PC-3 (cell line): ENCODE data around the gene TFDP1. TPM values are rescaled to one million over a fixed set of nuclear protein-coding genes. Genes with fewer than 3 reads are reported as not detected.

ENCODE experiments used
- ATAC-seq: fragments of 200-7000 bp; cut with Tn5 transposase; 2 replicates; pipeline ENCODE4 v1.9.1; 2020; ENCODE audit warnings: mild to moderate bottlenecking, moderate library complexity
- BruUV-seq: library from RNA; stranded (reverse); fragments of 400-500 nt; replicated peaks from 2 replicates; lab custom pipeline; 2021; lab: Mats Ljungman, UMichigan
- CTCF ChIA-PET: fragments of 300-600 bp; sonication (Branson Sonifier 250); formaldehyde crosslinking; loops from one replicate; lab custom pipeline; 2022; ENCODE audit warnings: antibody characterized with exemption; lab: Charles Lee
- POLR2A ChIA-PET: fragments of 300-600 bp; sonication (Branson Sonifier 250); formaldehyde crosslinking; loops from one replicate; lab custom pipeline; 2022; ENCODE audit warnings: antibody characterized with exemption; ENCODE audit not compliant: unreplicated experiment; lab: Charles Lee
- DNase-seq: peaks from one replicate; pipeline ENCODE4 v3.0.0-alpha.2; 2015
- H2AFZ ChIP-seq: fragments of 300-600 bp; sonication (generic); 2 replicates; pipeline ENCODE4 v1.6.0; 2016; ENCODE audit warnings: antibody characterized with exemption, low read length
- H3F3A ChIP-seq: fragments of 300-600 bp; sonication (generic); one replicate; pipeline ENCODE4 v1.6.0; 2017; ENCODE audit warnings: antibody characterized with exemption, low read length, control low read depth, mild to moderate bottlenecking; ENCODE audit not compliant: unreplicated experiment
- H3K27ac ChIP-seq: fragments of 300-600 bp; sonication (generic); 2 replicates; pipeline ENCODE4 v1.5.1; 2016; ENCODE audit warnings: mild to moderate bottlenecking, low read length
- H3K27me3 ChIP-seq: fragments of 300-600 bp; sonication (generic); 2 replicates; pipeline ENCODE4 v1.6.1; 2016; ENCODE audit warnings: low read length, mixed read lengths
- H3K36me3 ChIP-seq: fragments of 300-600 bp; sonication (generic); 2 replicates; pipeline ENCODE4 v1.6.1; 2016; ENCODE audit warnings: low read depth, mixed run types, low read length, mixed read lengths
- H3K4me1 ChIP-seq: fragments of 300-600 bp; sonication (generic); 2 replicates; pipeline ENCODE4 v1.5.1; 2016; ENCODE audit warnings: low read length; ENCODE audit not compliant: insufficient read depth
- H3K4me2 ChIP-seq: fragments of 300-600 bp; sonication (generic); 2 replicates; pipeline ENCODE4 v1.6.0; 2016; ENCODE audit warnings: low read length
- H3K4me3 ChIP-seq: fragments of 300-600 bp; sonication (generic); 2 replicates; pipeline ENCODE4 v1.5.1; 2016; ENCODE audit warnings: mild to moderate bottlenecking, low read length, mixed read lengths
- H3K79me2 ChIP-seq: fragments of 300-600 bp; sonication (generic); 2 replicates; pipeline ENCODE4 v1.6.1; 2017; ENCODE audit warnings: low read length, mixed read lengths
- H3K9ac ChIP-seq: fragments of 300-600 bp; sonication (generic); 2 replicates; pipeline ENCODE4 v1.6.0; 2016; ENCODE audit warnings: mild to moderate bottlenecking, low read length
- H3K9me2 ChIP-seq: fragments of 300-600 bp; sonication (generic); replicated peaks from 2 replicates; pipeline ENCODE4 v1.6.1; 2016; ENCODE audit warnings: mixed run types, low read length, mixed read lengths
- H3K9me3 ChIP-seq: fragments of 300-600 bp; sonication (generic); 2 replicates; pipeline ENCODE4 v1.6.1; 2016; ENCODE audit warnings: low read length, mixed read lengths
- H4K20me1 ChIP-seq: fragments of 300-600 bp; sonication (generic); 2 replicates; pipeline ENCODE4 v1.6.1; 2016; ENCODE audit warnings: low read length, mixed read lengths
- CTCF ChIP-seq: fragments of 300-600 bp; sonication (generic); conservative IDR thresholded peaks from 2 replicates; pipeline ENCODE4 v1.5.1; 2017; ENCODE audit warnings: antibody characterized with exemption, low read depth, mild to moderate bottlenecking, low read length
- EZH2 ChIP-seq: fragments of 300-600 bp; sonication (generic); IDR thresholded peaks from one replicate; pipeline ENCODE4 v1.6.1; 2017; ENCODE audit warnings: antibody characterized with exemption, mild to moderate bottlenecking, low read length; ENCODE audit not compliant: unreplicated experiment
- EZH2phosphoT487 ChIP-seq: fragments of 300-600 bp; sonication (generic); IDR thresholded peaks from 2 replicates; pipeline ENCODE4 v1.6.1; 2018; ENCODE audit warnings: mild to moderate bottlenecking, antibody characterized with exemption, low read length, borderline replicate concordance
- intact Hi-C: fragments of 100-400 bp; cut with micrococcal nuclease; formaldehyde crosslinking; loops from 2 replicates; pipeline ENCODE4 v1.9.0; 2023
- total RNA-seq: library from RNA; depleted of rRNA; stranded (reverse); fragments of >200 nt; gene quantifications from 2 replicates; pipeline ENCODE4 v1.2.3, GENCODE V29; 2014

TFDP1 gene
- total RNA-seq, 1 experiment from 2014 or later = 89.5 TPM

DNA sequence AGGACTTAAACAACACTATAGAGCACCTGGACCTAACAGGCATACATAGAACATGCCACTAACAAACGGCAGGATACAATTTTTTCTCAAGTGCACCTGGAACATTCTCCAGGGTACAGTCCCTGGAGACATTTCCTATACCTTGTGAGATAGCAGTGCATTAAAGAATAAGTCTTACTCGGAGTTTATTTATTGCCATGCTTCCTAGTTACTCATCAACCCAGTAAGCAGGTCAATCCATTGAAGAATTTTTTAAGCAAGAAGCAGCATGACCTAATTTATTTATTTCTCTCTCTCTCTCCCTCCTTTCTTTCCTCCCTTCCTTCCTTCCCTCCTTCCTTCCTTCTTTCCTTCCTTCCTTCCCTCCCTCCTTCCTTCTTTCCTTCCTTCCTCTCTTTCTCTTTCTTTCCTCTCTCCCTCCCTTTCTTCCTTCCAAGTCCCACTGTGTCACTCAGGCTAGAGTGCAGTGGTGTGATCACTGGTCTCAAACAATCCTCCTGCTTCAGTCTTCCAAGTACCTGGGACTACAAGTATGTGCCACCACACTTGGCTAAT is 6.6 kb upstream of the TFDP1 start:
- no peak for DNase-seq
- no peaks in the 10 kb centered on the region for H3K79me2 ChIP-seq
- ATAC-seq = no peak
- H3K4me2 ChIP-seq = no peak overlapping the region
- CTCF ChIA-PET = no interaction called here
- TF ChIP-seq EZH2phosphoT487 (no peak), EZH2 (no peak)
- no TSS peak for BruUV-seq
- H3K36me3 ChIP-seq = no peaks in the 10 kb centered on the region
- H3K27ac ChIP-seq = no peak overlapping the region
- peaks cover 6% of the 10 kb centered on the region; the same call in 1 of the 2 replicates for H3K9me3 ChIP-seq
- no peak overlapping the region for H3K4me3 ChIP-seq
- no peaks in the 10 kb centered on the region for H4K20me1 ChIP-seq
- H3K4me1 ChIP-seq = no peaks in the 10 kb centered on the region
- H2AFZ ChIP-seq = no peak overlapping the region
- POLR2A ChIA-PET = no interaction called here
- H3K9ac ChIP-seq = no peak overlapping the region
- no peaks in the 10 kb centered on the region for H3K9me2 ChIP-seq
- H3K27me3 ChIP-seq = no peaks in the 10 kb centered on the region
- intact Hi-C loops = no loop called here
- H3F3A ChIP-seq = no peaks in the 10 kb centered on the region

DNA sequence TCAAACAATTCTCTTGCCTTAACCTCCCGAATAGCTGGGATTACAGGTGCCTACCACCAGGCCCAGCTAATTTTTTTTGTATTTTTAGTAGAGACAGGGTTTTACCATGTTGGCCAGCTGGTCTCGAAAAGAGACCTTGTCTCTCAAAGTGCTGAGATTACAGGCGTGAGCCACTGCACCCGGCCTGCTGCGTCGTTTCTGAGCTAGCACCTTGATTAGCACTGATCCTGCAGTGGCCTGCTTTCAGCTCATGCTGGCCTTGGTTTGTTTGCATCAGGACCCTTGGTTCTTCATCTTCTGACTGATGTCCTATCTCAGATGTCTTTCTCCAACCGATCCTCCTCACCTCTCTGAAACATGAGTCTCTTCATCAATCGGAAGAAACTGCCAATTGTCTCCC is 4.9 kb upstream of the TFDP1 start:
- Histone ChIP-seq H2AFZ (no peak overlapping the region), H3K9ac (no peak overlapping the region), H4K20me1 (no peaks in the 10 kb centered on the region), H3K79me2 (no peaks in the 10 kb centered on the region), H3K9me2 (no peaks in the 10 kb centered on the region), H3K4me3 (no peak overlapping the region), H3K4me1 (no peaks in the 10 kb centered on the region), H3K4me2 (no peak overlapping the region), H3K27ac (no peak overlapping the region), H3F3A (no peaks in the 10 kb centered on the region), H3K27me3 (no peaks in the 10 kb centered on the region), H3K36me3 (no peaks in the 10 kb centered on the region), H3K9me3 (peaks cover 6% of the 10 kb centered on the region; the same call in 1 of the 2 replicates)
- TF ChIP-seq EZH2 = no peak
- no peak for TF ChIP-seq EZH2phosphoT487
- TF ChIP-seq CTCF = no peak
- no peak for ATAC-seq
- BruUV-seq = no TSS peak
- ChIA-PET CTCF (no interaction called here), POLR2A (no interaction called here)
- DNase-seq = no peak
- intact Hi-C loops = no loop called here

- Histone ChIP-seq H3K4me1 (peaks cover 12% of the 10 kb centered on the region), H3K36me3 (peaks cover 8% of the 10 kb centered on the region), H3K9me2 (no peaks in the 10 kb centered on the region), H3K9ac (no peak overlapping the region), H3K27me3 (no peaks in the 10 kb centered on the region), H3K27ac (no peak overlapping the region), H3K79me2 (peaks cover 17% of the 10 kb centered on the region), H3K9me3 (peaks cover 2% of the 10 kb centered on the region; the same call in 1 of the 2 replicates), H3K4me2 (no peak overlapping the region), H4K20me1 (peaks cover 11% of the 10 kb centered on the region; the same call in 1 of the 2 replicates), H2AFZ (no peak overlapping the region), H3F3A (no peaks in the 10 kb centered on the region), H3K4me3 (no peak overlapping the region)
- BruUV-seq = no TSS peak
- POLR2A ChIA-PET = no interaction called here
- intact Hi-C loops = no loop called here
- TF ChIP-seq EZH2 = no peak
- TF ChIP-seq CTCF = no peak
- DNase-seq (no peak), ATAC-seq (no peak)
- CTCF ChIA-PET = no interaction called here
Observed at GRCh38 chr13:113581871-113582270, 2.7 kb upstream of the TFDP1 start.
